C4-2B (cell line): ENCODE data around the gene FCN3.

ENCODE experiments used
- CTCF ChIP-seq: fragments of 450-650 bp; conservative IDR thresholded peaks from 2 replicates; pipeline ENCODE4 v1.5.1; 2017; ENCODE audit warnings: mild to moderate bottlenecking
- ZFX ChIP-seq: fragments of 450-650 bp; IDR thresholded peaks from 2 replicates; pipeline ENCODE4 v1.6.1; 2017

GRCh38 chr1:27353629-27354028 is 21.0 kb downstream of the FCN3 start:
- TF ChIP-seq CTCF (no peak), ZFX (no peak)
